Forelimb muscle (tissue), 1 donor: ENCODE results near the gene FOSL2. TPM values are rescaled to one million over a fixed set of nuclear protein-coding genes. Genes with fewer than 3 reads are reported as not detected.

Experiments used
- DNase-seq: peaks from one replicate; pipeline ENCODE4 v3.0.0-alpha.2; 2013; ENCODE audit warnings: low read depth
- polyA plus RNA-seq: library from polyadenylated mRNA; unstranded; fragments of 120-200 nt; gene quantifications from one replicate; pipeline ENCODE4 v1.2.1, GENCODE V29; 2013; ENCODE audit not compliant: insufficient read length

The FOSL2 gene
- polyA plus RNA-seq, 1 donor = 17.3 TPM

- no peak for DNase-seq
Observed at GRCh38 chr2:28374331-28374730, 18.3 kb upstream of the FOSL2 start.

GRCh38 chr2:28375236-28375635, 17.4 kb upstream of the FOSL2 start:
- no peak for DNase-seq

DNA sequence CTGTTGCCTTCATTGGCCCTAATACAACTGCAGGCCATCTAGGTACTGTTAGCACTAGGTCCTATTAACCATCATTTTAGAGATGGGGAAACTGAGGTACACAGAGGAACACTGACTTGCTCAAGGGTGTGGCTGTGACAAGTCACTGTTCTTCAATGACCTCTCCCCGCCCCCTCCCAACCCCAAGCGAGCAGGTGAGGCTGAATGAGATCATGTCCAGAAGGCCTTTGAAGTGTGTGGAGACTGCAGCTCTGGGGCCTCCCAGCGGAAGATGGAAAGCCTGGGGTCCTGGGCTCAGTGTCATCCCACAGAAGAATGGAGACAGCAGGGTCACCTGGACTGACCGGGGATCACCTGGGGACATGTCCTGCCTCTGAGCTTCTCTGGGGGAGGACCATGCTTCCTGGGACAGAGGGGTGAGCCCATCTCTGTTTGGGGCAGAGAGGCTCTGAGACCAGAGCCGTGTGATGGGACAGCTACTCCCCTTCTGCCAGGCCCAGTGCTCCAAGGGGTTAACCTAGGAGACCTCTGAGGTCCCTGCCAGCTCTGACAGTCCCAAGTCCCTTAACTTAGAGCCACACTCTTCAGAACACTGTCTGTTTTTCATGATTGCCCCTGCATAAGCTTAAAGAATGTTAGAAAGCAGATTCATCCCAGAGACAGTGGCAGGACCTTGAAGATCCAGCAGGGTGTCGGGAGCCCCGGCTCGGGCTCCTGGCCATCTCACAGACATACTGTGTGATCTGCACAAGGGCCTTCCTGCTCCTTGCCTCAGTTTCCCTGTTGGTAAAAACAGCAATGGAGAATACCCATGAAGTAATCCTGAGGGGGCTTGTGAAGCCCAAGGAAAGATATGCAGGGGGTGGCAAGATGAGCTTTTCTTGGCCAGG, 16.7 kb upstream of the FOSL2 start:
- DNase-seq = no peak

DNA sequence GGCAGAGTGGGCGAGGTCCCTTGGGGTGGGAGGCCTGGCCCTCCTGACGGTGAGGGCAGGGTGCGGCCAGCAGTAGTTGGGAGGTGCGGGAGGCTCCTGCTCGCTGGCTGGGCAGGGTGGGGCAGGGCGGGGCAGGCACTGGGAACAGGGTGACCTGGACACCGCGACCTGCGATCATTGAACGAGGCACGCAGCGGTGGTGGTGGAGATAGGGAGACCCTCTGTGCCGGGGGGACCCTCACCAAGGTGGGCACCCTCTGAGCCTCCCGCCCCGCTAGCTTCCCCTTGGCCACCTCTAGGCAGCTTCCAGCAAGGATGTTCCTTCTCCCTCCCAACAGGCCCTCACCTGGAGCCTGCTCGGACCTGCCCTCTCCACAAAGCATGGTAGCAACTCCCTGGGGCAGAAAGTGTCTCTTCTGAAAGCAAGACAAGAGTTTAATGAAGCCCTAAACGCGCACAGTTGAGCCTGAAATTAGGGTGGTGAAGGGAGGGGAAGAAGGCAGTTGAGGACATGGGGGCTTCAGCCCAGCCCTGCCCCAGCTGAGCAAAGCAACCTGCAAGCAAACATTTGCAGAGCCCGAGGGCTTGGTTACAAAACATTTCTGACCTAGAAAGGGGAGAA, 15.4 kb upstream of the FOSL2 start:
- DNase-seq = no peak

GRCh38 chr2:28377984-28378678, 14.5 kb upstream of the FOSL2 start:
- DNase-seq = no peak

- DNase-seq = no peak
Observed at GRCh38 chr2:28378679-28379584, 13.7 kb upstream of the FOSL2 start.

DNA sequence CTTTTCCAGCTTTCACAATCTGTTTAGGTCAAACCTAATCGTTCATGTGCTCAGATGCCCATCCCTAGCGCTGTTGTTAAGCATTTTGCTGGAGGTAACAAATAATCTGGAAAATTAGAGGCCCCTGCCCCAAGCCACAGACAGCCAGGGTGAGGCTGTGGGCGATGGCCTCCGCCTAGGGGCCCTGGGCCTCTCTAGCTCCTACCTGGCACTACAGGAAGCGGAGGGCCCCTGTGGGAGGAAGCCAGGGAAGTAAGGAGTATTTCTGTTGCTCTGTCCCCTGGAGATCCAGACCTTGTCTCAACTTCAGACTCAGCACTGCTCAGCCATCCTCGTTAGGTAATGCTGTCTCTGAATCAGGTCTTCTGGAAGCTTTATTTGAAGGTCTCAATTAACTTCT, 12.4 kb upstream of the FOSL2 start:
- DNase-seq = no peak

DNA sequence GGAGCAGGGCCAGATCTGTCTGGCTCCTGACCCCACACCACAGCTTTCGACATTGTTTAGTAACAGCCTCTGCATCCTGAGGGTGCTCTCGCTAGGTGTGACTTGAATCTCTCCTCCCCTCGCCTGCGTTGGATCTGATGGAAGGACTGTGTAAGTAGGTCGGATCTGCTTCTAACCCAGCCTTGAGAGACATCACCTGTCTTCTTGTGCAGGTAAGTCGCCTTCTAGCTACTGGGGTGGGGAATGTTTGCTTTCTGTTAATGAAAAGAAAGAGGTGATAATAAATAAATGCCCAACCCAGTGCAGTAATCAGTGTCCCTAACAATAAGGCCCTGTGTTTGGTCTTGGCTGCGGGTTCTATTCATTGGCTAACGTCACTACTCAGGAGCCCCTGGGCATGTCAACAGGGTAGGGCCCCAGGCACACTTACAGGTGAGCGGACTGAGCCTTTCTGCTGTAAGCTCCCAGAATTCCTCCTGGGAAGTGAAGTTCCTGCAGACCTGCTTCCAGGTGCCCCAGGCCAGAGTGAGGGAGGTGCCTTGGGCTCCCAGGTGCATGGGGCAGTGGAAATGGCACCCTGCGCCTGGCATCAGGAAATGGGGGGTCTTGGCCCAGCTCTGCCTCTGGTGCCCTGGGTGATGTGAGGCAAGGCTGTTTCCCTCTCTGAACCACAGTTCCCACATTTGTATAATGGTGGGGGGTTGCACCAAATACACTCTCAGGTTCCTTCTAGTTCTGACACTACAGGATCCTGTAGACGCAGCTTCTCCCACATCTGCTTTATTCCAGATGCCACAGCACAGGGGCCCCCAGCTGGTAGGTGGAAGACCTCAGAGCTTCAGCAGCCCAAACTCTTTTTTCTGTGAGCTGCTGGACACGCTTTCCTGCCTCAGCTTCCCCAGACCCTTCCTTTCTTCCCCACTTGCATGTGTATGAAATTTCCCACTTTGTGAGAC, 11.2 kb upstream of the FOSL2 start:
- no peak for DNase-seq

DNA sequence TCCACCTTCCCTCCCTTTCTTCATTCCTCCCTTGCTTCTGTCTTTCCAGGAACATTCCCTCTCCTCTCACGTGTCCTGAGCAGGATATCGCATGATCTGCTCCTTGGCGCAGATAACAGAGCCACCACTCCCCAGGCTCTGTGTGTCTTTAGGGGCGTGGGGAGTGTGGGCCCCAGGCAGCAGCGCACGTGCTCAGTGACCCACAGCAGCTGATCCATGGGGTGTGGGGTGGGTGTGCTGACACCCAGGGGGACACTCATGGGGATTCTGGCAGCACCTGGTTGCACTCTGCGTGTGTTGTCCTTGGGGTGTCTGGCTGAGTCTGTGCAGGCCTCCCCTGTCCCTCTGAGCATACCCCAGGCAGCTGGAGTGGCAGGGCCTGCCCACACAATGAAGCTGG, 9.9 kb upstream of the FOSL2 start:
- DNase-seq = no peak

DNA sequence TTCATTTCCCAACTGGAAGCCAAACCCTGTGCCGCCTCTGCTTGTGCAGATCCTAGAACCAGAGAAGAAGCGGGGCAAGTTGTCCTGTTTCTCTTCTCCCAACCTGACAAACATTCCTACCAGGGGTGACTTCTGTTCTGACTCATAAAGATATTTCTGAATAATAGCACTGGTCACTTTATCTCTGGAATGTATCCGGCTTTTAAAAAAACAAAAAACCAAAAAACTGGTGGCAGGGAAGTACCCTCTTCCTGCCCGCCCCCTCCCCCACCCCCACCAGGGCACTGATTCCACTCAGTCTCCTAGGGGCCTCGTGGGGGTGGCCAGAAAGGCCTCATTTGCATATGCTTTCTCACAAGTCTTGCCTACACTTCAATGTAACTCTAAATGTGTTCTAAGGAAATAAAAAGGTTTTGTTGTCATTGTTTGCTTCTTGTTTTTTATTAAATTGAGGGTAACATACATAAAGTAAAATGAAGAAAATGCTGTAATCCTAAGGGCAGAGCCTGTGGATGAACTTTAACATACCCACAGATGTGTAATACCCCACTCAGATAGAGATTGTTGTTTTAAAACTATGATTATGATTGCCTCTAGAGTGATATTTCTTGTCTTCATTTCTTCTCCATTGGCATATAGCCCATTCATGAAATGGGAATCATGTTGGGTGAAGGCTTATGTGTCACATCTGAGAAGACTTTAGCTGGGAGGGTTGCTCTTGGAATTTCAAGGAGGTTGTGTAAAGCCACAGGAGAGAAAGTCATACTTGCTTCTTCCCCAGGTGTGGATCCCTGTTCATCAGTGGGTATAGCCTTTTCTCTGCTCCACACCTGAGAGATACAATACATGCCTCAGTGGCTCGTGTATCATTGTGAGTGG, 5.3 kb upstream of the FOSL2 start:
- DNase-seq = no peak

DNA sequence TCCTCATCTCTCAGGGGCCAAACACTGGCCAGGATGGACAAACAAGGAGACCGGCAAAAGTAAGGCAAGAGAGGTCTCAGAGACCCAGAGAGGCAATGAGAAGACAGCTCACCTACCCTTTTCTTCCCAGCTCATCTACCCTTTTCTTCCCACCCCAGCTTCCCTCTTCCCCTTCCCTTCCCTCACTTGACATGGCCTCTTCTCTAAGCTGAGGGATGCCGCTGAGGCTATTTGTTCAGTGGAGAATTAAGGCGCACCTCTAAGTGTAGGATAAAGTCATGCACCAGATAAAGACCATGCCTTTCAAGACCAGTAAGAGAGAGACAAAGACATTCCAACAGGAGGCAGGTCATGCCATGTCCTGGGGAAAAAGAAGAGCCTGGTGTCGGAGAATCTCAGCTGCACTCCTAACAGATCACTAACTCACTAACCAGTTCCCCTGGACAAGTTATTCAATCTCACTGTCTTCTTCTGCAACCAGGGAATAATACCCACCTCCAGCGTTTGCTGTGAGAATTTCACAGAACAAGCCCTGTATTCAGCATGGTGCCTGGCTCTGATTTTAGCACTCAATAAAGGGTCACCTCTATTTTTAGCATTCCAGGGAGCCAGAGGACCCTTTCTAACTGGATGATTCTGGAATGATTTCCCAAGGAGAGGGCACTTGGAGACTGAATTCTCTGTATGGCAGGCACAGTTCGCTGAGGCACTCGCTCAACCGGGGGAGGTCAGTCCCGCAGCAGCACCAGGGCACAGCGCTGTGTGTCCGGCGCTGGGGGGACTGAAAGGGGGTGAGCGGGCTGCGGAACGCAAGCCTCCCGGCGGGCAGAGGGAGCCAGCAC, 3.0 kb upstream of the FOSL2 start:
- DNase-seq = no peak

DNA sequence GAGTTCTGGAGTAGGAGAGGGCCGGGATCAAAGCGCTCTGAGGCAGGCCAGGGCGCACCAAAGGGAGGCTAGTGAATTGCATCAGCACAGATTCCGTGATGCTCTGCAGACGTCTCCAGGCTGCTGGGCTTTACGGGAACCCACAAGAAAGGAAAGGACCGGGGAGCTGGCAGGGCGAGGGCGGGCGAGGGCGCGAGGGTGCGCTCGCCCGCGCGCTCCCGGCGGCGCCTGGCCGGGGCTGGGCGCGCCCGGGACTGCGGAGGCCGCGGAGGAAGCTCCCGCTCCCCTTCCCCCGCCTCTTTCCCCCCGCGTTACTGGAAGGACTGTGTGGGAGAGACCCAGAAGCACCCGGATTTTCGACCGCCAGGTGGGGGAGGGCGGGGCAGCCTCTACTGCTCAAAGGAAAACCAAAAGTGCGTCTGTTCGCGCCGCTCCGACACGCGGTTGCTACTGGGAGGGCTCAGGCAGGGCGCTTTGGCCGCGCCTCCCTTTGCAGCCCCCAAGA, 2.4 kb upstream of the FOSL2 start:
- no peak for DNase-seq

GRCh38 chr2:28390746-28391563, 1.7 kb upstream of the FOSL2 start:
- peak; percentile 40 for DNase-seq

- peak; percentile 56 for DNase-seq
Observed at GRCh38 chr2:28391564-28392296, 928 bp upstream of the FOSL2 start.

GRCh38 chr2:28393114-28393836, 617 bp downstream of the FOSL2 start:
- no peak for DNase-seq

GRCh38 chr2:28394331-28394877, 1.7 kb downstream of the FOSL2 start:
- DNase-seq = no peak
